NCI-H187 (cell line): ENCODE results near the gene TOP3A.
"Not testable (repeated sequence)": the region's sequence is repeated elsewhere in the genome, so short reads cannot be mapped to it uniquely, and the experiment has no call there.

ENCODE experiments used
- DNase-seq, 2 experiments: peaks; one replicate each; lab custom pipeline; 2025; lab: John Stamatoyannopoulos, UW

Gene TOP3A

GRCh38 chr17:18314731-18315561 is at the start of gene TOP3A, which contains the start of gene SMCR8:
TOP3A (minus strand) TSS chr17:18314994; CDS start chr17:18314778, 216 bp downstream.
SMCR8 (plus strand) TSS chr17:18315293; CDS start chr17:18315790, 497 bp downstream.
- DNase-seq, result peak; percentile 53 to 83

GRCh38 chr17:18364166-18364565 is 49.4 kb upstream of the TOP3A start:
- no peak for DNase-seq

GRCh38 chr17:18363101-18364049 is 48.6 kb upstream of the TOP3A start, which contains the start of gene SHMT1:
SHMT1 (minus strand) TSS chr17:18363550; CDS start chr17:18355981, 7,569 bp downstream.
- peak; percentile 52 to 83 for DNase-seq

- no peak for DNase-seq
Measured at GRCh38 chr17:18362698-18363100, 47.9 kb upstream of the TOP3A start.

- DNase-seq, result no peak
Measured at GRCh38 chr17:18361837-18362697, 47.3 kb upstream of the TOP3A start.

- DNase-seq, result no peak
Measured at GRCh38 chr17:18360518-18360917, 45.7 kb upstream of the TOP3A start.

- no peak for DNase-seq
Measured at GRCh38 chr17:18356624-18357023, 41.8 kb upstream of the TOP3A start.

GRCh38 chr17:18353541-18353940 is 38.7 kb upstream of the TOP3A start:
- DNase-seq, result no peak

GRCh38 chr17:18344021-18344420 is 29.2 kb upstream of the TOP3A start:
- no peak for DNase-seq

- DNase-seq, result no peak
Measured at GRCh38 chr17:18339933-18340332, 25.1 kb upstream of the TOP3A start.

- DNase-seq, result not testable (repeated sequence)
Measured at GRCh38 chr17:18338158-18338557, 23.4 kb upstream of the TOP3A start.

GRCh38 chr17:18332909-18333489 is 18.2 kb upstream of the TOP3A start:
- no peak for DNase-seq

- DNase-seq, result no peak
Measured at GRCh38 chr17:18331879-18332278, 17.1 kb upstream of the TOP3A start.

GRCh38 chr17:18328643-18329204 is 13.9 kb upstream of the TOP3A start:
- DNase-seq, result no peak

- DNase-seq, result no peak
Measured at GRCh38 chr17:18327556-18327955, 12.8 kb upstream of the TOP3A start.

GRCh38 chr17:18327093-18327492 is 12.3 kb upstream of the TOP3A start:
- DNase-seq, result no peak

- no peak for DNase-seq
Measured at GRCh38 chr17:18326572-18326971, 11.8 kb upstream of the TOP3A start.

GRCh38 chr17:18326039-18326438 is 11.2 kb upstream of the TOP3A start:
- no peak for DNase-seq

GRCh38 chr17:18324140-18325050 is 9.6 kb upstream of the TOP3A start:
- DNase-seq, result no peak
